PFSK-1 (cell line): ENCODE results near the gene HSPB2.

Experiments
- FOXP2 ChIP-seq: optimal IDR thresholded peaks from 2 replicates; pipeline ENCODE3; 2011; ENCODE audit warnings: borderline replicate concordance, control low read depth, inconsistent platforms; ENCODE audit not compliant: insufficient read depth; ENCODE audit errors: extremely low read length, extremely low read depth
- POLR2AphosphoS5 ChIP-seq: IDR thresholded peaks from 2 replicates; pipeline ENCODE4 v1.6.1; 2012; ENCODE audit warnings: low read depth, mild to moderate bottlenecking, control low read depth, low read length, moderate library complexity
- SIN3A ChIP-seq: IDR thresholded peaks from 2 replicates; pipeline ENCODE4 v1.6.1; 2012; ENCODE audit warnings: mild to moderate bottlenecking, low read length, moderate library complexity, borderline replicate concordance; ENCODE audit not compliant: insufficient read depth
- TAF1 ChIP-seq: IDR thresholded peaks from 2 replicates; pipeline ENCODE4 v1.6.1; 2012; ENCODE audit warnings: low read length, control low read depth, borderline replicate concordance; ENCODE audit not compliant: insufficient read depth
- TF ChIP-seq, protein P1 (sequence below), 2 experiments: IDR thresholded peaks; 2 replicates each; pipeline versions ENCODE4 v1.6.1 to v1.8.0; 2011 to 2012; ENCODE audit warnings: low read depth in 2 of 2, low read length in 2 of 2, control low read depth in 1 of 2, inconsistent platforms in 1 of 2, mild to moderate bottlenecking in 1 of 2, moderate library complexity in 1 of 2; ENCODE audit not compliant: insufficient read depth in 1 of 2

Gene HSPB2

DNA sequence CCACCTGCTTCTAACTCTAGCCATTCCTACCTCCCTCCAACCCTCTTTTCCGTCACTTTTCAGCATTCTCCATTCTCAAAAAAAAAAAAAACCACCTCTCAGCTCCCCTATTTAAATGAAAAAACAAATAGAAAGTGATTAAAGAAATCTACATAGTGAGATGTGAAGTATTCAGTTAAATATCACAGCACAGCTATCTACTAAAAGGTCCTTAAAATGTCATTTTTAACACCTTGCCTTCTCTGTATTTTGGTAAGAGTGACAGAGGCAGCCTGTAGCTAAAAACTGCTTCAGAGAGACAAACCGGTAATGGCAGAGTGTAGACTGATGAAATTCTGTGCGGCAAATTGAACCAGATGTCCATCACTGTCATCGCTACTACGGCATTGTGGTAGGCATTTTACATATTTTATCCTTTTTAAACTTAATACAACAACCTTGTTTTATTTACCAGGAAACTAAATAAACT lies 40.8 kb upstream of the HSPB2 start:
- peak; percentile 5; the same call in 1 of the 2 replicates for TF ChIP-seq POLR2AphosphoS5
- TF ChIP-seq, protein P1, sequence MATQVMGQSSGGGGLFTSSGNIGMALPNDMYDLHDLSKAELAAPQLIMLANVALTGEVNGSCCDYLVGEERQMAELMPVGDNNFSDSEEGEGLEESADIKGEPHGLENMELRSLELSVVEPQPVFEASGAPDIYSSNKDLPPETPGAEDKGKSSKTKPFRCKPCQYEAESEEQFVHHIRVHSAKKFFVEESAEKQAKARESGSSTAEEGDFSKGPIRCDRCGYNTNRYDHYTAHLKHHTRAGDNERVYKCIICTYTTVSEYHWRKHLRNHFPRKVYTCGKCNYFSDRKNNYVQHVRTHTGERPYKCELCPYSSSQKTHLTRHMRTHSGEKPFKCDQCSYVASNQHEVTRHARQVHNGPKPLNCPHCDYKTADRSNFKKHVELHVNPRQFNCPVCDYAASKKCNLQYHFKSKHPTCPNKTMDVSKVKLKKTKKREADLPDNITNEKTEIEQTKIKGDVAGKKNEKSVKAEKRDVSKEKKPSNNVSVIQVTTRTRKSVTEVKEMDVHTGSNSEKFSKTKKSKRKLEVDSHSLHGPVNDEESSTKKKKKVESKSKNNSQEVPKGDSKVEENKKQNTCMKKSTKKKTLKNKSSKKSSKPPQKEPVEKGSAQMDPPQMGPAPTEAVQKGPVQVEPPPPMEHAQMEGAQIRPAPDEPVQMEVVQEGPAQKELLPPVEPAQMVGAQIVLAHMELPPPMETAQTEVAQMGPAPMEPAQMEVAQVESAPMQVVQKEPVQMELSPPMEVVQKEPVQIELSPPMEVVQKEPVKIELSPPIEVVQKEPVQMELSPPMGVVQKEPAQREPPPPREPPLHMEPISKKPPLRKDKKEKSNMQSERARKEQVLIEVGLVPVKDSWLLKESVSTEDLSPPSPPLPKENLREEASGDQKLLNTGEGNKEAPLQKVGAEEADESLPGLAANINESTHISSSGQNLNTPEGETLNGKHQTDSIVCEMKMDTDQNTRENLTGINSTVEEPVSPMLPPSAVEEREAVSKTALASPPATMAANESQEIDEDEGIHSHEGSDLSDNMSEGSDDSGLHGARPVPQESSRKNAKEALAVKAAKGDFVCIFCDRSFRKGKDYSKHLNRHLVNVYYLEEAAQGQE (IDR thresholded peaks at IDR 0.05; ENCODE audit: insufficient read depth in 1 of 2, low read depth in 2 of 2, low read length in 2 of 2): no peak

- TF ChIP-seq SIN3A: peak; percentile 27; the same call in 1 of the 2 replicates
- TF ChIP-seq, protein P1 (IDR thresholded peaks at IDR 0.05; ENCODE audit: insufficient read depth in 1 of 2, low read depth in 2 of 2, low read length in 2 of 2): no peak
- no peak; the same call in 1 of the 2 replicates for TF ChIP-seq TAF1
- no peak for TF ChIP-seq FOXP2
- no peak for TF ChIP-seq POLR2AphosphoS5
Measured at GRCh38 chr11:111878385-111878848, 34.1 kb upstream of the HSPB2 start.

GRCh38 chr11:111878849-111879636 lies 33.5 kb upstream of the HSPB2 start, which contains the start of the genes CFAP68 and FDXACB1:
TSS of gene CFAP68 (plus strand) at chr11:111879541. CDS start at chr11:111879561, 20 bp downstream.
TSS of gene FDXACB1 (minus strand) at chr11:111879165. CDS start at chr11:111879132, 33 bp downstream.
- peak; percentile 94 for TF ChIP-seq POLR2AphosphoS5
- TF ChIP-seq TAF1: peak; percentile 54; the same call in 1 of the 2 replicates
- no peak for TF ChIP-seq SIN3A
- TF ChIP-seq, protein P1 (IDR thresholded peaks at IDR 0.05; ENCODE audit: insufficient read depth in 1 of 2, low read depth in 2 of 2, low read length in 2 of 2): peak in 1 of 2 experiments; percentile 40; a peak in 1 of 4 replicates
- peak; percentile 89 for TF ChIP-seq FOXP2

GRCh38 chr11:111879637-111879960 lies 32.9 kb upstream of the HSPB2 start:
- TF ChIP-seq POLR2AphosphoS5 (no peak), TAF1 (no peak)

DNA sequence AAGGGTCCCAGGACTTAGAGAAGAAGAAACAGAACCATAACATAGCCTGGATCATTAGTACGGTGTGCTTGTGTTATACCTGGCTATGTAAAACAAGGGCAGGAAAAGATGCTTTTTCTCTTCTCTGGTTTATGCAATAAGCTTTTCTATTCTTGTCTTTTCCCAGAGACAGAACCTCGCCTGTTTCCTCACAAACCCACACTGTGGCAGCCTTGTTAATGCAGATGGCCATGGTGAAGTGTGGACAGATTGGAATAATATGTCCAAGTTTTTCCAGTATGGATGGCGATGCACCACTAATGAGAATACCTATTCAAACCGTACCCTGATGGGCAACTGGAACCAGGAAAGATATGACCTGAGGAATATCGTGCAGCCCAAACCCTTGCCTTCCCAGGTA lies 30.3 kb upstream of the HSPB2 start:
- TF ChIP-seq POLR2AphosphoS5 (no peak), SIN3A (no peak), TAF1 (no peak), FOXP2 (no peak)
- TF ChIP-seq, protein P1 (IDR thresholded peaks at IDR 0.05; ENCODE audit: insufficient read depth in 1 of 2, low read depth in 2 of 2, low read length in 2 of 2): no peak
